Lung microvascular endothelial cell (primary cell): ENCODE data around the gene WNK2. TPM values are rescaled to one million over a fixed set of nuclear protein-coding genes. Genes with fewer than 3 reads are reported as not detected.

ENCODE experiments used
- DNase-seq, 2 donors: peaks; one replicate each; pipeline versions ENCODE4 v3.0.0 to v3.0.0-alpha.2; 2010; ENCODE audit warnings: low read depth in 2 of 2
- total RNA-seq: library from RNA; depleted of rRNA; stranded (reverse); fragments of >200 nt; gene quantifications from 2 replicates; pipeline ENCODE4 v1.2.1, GENCODE V29; 2014

WNK2 gene
- total RNA-seq, 1 donor from 2014 or later: not detected

DNA sequence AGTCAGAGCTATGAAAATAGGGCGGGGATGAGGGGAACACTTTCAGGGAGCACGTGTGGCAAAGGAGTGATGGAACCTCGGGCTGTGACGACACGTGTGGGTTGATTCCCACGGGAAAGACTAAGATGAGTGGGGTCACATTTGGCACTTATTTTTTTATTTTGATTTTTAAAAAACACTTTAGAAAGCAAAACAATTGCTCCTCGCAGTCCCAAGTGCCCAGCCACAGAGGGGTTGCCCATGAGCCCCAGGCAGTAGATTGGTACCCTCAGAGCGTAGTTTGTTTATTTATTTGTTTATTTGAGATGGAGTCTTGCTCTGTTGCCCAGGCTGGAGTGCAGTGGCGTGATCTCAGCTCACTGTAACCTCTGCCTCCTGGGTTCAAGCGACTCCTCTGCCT lies 69.7 kb downstream of the WNK2 start:
- no peak for DNase-seq

DNA sequence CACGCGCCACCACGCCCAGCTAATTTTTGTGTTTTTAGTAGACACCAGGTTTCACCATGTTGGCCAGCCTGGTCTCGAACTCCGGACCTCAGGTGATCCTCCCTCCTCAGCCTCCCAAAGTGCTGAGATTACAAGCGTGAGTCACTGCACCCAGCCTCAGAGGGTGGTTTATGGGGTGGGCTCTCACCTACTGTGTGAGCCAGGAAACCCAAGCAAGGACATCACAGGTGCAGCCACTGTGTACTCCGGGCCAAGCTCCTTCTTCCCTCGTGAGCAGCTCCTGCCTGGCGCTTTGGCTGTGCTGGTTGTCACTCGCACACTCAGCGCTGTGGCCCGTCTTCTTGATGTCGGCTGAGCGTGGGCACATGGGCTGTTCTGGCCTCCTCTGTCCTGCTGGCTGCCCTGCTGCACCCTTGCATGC lies 70.1 kb downstream of the WNK2 start:
- DNase-seq: no peak

DNA sequence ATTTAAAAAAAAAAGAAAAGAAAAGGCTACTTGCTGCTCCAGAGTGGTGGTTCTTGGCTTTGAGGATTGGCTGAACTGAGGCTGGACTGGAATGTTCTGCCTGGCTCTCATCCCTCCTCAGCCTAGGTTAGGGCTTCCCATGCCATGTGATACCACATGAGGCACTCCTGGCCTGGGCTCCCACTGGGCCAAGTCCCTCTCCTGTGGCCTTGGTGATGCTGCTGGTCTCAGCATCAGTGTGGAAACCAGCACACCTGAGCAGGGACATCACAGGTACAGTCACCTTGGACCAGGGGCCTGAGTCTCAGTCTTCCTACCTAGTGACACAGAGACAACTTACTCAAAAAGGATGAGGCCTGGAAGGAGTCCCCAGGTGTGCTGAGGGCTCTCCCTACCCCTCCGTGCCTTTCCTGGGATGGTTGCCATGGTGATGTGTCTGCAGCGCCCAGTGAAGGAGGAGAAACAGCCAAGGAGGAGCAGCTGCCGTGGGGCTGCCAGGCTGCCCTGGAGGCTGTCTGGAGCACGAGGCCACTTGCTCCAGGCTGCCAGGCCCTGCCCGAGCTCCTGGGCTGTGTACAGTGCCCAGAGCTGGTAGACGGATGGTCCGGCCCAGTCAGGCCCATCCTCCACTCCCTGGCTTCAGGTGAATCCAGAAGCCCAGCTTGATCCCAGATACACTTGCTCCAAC lies 71.0 kb downstream of the WNK2 start:
- DNase-seq: no peak

DNA sequence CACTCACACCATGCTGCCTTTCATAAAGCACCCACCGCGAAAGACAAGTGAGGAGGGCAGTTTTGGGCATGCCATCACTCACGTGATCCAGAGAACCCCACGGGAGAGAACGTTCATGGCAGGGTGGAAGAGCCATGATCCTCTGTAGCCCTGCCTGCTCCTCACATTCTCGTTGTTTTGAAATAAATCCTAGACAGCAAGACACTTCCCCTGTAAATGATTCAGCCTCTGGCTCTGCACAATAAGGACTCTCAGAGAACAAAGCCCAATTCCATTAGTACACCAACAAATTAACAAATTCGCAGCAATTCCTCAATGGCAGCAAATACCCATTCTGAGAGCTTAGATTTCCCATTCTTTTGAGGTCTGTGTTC lies 71.5 kb downstream of the WNK2 start:
- no peak for DNase-seq

DNA sequence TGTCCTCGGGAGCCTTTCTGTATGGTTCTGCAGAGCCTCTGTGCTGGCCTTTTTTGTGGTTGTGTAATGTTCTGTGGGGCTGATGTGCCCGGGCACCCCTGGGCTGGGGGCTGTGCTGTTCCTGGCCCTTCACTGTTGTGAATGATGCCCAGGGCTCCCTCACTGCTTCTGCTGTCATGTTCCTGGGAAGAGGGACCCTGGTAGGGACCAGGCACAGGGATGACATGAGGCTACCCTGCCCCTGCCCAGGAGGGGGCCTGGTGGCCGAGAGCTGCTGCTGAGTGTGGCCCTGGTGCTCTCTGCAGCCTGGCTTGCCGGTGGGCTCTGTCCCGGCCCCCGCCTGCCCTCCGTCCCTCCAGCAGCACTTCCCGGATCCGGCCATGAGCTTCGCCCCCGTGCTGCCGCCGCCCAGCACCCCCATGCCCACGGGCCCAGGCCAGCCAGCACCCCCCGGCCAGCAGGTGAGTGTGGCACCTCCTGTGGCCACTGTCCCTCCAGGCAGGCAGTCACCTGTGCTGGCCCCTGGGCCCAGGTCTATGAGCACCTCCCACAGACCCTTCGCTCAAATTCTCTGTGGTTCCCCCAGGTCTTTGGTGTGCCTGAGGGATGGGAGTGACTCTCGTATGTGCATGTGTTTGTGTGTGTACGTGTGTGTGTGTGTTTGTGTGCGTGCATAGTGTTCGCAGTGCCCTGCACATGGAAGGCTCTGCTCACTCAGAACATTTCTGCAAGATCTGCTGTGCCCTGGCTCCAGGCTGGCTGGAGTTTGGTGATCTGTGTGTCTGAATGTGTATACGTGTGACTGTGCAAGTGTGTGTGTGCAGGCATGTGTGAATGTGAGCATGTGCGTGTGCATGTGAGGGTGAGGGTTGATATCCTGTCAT lies 72.3 kb downstream of the WNK2 start:
- DNase-seq: no peak

DNA sequence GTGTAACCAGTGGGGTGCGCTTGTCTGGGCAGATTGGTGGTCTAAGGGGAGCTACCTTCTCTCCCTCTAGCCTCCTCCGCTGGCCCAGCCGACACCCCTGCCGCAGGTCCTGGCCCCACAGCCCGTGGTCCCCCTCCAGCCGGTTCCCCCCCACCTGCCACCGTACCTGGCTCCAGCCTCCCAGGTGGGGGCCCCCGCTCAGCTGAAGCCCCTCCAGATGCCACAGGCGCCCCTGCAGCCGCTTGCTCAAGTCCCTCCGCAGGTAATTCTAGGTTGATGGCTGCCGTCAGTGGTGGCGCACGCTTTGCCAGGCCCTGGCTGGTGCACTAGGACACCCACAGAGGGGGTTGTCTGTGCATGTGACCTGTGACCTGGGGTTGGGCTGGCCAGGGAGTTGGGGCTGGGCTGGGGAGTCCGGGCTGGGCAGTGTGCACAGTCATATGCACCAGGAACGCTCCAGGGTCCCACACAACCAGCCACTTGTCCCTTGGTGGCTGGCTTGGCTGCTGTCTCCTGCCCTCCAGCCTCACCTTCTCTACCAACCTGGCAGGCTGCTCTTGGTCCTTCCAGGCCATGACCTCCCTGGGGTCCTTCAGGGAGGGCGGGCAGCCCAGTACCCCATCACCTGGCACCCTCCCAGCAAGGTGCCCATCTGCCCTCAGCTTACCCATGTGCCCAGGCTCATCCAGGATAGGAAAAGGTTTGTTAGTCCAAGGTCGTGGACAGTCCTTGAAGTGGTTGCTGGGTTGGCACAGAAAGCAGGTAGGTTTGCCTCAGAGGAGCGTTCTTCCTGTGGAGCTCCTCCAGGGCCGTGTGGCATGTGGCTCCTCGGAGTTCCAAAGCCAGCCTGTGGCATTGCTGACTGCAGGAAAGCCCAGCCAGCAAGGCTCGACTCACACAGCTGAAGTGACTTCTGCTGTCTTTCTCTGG lies 73.2 kb downstream of the WNK2 start:
- DNase-seq: no peak

DNA sequence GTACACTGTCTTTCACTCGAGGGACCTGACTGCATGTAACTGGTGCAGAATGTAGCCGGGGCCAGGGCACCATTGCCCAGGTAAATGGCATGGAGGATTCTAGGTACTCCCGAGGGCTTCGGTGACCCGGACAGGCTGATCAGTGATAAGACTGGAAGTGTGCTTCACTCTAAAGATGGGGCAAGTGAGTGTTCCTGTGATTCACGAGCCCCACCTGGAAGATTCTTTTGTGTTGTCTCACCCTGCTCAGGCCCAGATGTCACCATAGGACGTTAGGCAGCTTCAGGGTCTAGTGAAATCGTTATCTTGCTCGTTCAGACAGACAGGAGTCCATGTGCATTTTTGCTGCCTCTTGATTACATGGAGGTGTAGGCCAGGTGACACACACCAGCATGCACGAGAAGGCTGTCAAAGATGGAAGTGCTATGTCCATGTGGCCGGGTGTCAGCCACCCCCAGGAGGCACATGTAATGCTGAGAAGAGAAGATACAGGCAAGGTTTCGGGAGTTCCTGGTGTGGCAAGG lies 73.9 kb downstream of the WNK2 start:
- DNase-seq: no peak

DNA sequence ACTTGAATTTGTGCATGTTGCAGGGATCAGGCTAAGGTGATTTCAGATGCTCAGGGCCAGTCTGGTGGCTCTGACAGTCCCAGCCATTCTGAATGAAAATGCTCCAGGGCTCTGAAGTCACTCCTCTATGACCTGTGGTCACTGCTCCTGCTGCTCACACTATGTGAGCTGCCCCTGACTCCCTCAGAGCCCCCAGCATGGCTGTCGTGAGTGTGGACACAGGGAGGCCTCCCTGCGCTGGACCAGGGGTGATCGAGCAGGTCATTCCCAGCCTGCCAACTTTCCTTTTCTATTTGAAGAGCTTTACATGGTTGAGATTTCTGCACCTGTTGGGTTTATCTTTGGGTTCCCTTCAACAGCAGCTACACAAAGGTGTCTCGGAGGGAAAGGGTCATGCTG lies 74.5 kb downstream of the WNK2 start:
- DNase-seq: no peak

DNA sequence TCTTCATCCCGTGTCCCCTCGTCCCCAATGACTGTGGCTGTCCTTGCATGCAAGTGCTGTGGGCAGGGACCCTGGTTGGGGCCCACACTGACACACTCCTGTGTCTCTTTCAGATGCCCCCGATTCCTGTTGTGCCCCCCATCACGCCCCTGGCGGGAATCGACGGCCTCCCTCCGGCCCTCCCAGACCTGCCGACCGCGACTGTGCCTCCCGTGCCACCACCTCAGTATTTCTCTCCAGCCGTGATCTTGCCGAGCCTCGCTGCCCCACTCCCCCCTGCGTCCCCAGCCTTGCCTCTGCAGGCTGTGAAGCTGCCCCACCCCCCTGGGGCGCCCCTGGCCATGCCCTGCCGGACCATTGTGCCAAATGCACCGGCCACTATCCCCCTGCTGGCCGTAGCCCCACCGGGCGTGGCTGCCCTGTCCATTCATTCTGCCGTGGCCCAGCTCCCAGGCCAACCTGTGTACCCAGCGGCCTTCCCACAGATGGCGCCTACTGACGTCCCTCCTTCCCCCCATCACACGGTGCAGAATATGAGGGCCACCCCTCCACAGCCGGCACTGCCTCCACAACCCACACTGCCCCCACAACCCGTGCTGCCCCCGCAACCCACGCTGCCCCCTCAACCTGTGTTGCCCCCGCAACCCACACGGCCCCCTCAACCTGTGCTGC lies 75.0 kb downstream of the WNK2 start:
- no peak for DNase-seq

DNA sequence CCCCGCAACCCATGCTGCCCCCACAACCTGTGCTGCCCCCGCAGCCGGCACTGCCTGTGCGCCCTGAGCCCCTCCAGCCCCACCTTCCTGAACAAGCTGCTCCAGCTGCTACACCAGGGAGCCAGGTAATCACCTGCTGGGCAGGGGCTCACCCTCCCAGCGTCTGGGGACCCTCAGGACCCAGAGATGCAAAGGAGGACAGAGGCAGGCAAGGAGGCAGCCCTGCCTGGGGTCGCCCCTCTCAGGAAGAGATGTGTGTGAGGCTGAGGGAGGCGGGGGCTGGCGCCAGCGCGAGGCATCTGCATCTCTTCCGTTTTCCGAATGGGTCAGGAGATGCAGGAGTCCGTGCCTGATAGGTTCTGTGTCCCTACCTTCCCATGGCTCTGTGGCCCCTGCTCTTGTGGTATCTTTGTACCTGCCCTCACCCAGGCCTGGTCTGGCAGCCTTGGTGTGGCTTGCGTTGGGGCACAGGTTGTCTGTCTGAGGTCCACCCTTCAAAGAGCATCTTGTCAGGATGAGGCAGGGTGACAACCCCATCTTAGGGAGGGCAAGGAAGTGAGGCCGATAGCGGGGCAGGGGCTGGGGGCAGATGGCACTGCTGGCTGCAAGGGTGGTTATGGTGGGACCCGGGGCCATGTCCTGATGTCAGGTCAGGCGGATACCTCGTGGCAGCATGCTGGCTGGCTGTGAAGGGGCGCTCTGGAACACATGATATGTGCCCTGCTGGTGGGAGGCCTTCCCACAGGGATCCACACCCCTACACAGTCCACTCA lies 75.7 kb downstream of the WNK2 start:
- DNase-seq: no peak

DNA sequence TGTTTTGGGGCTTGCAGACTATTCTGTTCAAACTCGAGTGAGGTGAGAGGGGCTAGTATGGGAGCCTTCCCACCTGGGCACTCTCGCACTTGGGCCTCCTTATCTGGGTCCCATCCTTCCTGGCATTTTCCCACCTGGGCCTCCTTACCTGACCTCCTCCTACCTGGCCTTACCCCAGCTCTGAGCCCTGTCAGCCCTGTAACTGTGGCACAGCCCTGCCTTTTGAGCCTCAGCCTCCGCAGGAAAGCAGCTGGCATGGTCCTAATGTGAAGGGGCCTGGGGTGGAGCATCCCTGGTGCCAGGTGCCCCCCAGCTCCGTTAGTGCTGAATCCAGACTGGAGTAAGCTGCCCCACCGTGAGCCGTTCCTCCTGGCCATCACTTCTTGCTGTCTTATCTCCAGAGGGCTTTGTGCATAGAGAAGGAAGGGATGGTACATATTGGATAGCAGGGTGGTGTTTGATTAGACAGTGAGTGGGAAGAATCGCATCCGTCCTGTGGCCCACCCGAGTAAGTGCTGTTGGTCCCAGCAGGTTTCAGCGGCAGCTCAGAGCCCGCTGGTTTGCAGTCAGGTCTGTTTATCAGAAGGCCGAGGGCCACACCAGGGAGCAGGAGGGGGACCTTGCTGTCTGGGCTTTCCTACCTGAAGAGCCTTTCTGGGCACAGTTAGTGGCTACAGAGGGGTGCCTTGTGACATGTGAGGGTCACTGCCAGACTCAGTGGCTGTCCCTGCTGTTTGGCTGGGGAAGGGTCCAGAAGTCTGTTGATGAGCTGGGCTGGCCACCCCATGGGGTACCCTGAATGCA lies 76.5 kb downstream of the WNK2 start:
- no peak for DNase-seq

DNA sequence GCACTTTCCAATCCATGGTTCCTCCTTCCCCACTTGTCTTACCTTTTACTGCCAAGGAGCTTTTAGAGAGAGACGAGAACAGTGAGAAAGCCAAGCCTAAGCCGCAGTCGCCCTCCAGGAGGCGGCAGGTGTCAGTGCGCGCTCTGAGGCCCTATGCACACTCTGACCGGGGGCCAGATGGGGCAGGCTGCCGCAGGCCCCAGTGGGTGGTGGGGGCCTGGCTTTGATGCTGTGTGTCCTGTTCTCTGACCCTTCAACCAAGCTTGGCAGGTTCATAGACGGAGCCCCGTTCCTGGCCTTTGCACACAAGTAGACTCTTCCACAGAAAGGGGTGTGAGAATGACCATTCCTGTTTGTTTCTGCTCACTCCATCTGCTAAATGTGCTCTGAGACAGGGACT lies 77.3 kb downstream of the WNK2 start:
- DNase-seq: no peak

DNA sequence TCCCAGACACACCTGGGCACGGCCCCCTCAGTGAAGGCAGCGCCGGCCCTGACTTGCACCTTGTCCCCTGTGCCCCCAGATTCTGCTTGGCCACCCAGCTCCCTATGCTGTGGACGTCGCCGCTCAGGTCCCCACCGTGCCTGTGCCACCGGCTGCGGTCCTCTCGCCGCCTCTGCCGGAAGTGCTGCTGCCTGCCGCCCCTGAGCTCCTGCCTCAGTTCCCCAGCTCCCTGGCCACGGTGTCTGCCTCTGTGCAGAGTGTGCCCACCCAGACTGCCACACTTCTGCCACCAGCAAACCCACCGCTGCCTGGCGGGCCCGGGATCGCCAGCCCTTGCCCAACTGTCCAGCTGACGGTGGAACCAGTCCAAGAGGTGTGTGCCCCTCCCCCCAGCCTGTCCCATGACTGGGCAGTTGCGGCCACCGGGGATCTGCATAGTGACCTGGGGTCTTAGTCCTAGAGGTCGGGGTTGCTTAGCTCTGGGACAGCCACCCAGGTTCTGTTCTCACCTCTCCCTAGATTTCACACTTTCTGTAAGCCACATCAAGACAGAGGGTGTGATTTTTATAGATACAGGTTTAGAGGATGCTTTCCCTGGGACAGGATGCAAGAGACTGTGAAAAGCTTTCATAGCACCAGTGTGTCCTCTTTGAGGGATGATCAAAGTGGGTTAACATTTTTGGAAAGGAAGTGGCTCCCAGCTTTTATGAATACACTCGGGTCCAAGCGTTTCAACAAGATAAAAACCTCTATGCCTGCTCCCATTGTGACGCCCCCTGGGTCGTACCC lies 78.0 kb downstream of the WNK2 start:
- no peak for DNase-seq

DNA sequence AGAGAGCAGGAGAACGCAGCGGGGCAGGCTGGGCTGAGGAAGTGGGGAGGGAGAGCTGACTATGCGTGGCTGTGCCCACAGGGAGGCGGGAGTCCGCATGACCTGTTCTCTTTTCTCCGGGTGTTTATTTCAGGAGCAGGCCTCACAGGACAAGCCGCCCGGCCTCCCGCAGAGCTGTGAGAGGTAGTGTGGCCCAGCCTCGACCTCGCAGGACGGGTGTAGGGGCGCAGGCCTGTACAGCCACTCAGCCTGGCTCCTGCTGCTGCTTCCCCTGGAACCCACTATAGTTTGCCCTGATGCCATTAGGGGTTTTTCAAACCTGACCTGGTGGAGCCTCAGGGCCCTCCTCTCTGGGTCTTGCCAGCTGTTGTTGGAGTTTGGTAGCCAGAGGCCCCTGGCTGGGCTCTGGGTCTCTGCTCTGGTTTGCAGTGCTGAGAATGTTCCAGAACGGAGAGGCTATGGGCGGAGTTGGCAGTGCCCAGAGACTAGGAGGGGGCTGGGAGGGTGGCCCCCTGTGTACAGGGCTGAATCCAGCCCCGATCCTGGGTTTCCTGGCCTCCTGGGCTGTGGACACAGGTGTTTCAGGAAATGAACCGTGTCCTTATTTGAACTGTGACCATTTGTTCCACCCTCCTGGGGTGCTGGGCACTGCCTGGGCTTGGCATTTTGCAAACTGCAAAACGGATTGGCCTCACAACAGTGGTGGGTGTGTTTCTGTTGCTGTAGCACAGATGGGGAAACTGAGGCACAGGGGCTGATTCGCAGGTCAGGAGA lies 78.8 kb downstream of the WNK2 start:
- DNase-seq: no peak

DNA sequence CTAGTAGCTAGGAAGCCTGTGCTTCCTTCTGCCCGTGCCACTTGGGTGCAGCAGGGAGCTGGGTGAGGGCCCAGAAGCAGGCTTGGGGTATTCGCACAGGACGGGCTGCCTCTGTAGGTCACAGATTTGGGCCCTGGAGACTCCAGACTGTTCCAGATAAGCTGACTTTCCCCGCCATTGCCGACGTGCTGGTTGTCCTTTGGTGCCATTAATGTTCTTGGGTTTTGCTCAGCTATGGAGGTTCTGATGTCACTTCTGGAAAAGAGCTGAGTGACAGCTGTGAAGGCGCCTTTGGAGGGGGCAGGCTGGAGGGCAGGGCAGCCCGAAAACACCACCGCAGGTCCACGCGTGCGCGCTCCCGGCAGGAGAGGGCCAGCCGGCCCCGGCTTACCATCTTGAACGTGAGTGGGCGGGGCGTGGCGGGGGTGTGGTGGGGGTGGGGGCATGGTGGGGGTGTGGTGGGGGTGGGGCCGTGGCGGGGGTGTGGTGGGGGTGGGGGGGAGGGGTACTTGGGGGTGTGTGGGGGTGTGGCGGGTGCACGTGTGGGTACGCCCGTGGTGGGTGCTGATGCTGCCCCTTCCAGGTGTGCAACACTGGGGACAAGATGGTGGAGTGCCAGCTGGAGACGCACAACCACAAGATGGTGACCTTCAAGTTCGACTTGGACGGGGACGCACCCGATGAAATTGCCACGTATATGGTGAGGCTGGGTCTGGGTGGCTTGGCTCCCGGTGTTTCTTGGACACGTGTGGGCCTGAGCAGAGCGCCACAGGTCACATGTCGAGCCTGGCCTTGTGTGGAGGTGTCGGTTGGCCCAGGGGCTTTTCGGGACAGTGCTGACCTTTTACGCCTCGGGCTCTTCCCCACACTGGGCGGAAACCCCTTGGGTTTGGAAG lies 79.6 kb downstream of the WNK2 start:
- no peak for DNase-seq

DNA sequence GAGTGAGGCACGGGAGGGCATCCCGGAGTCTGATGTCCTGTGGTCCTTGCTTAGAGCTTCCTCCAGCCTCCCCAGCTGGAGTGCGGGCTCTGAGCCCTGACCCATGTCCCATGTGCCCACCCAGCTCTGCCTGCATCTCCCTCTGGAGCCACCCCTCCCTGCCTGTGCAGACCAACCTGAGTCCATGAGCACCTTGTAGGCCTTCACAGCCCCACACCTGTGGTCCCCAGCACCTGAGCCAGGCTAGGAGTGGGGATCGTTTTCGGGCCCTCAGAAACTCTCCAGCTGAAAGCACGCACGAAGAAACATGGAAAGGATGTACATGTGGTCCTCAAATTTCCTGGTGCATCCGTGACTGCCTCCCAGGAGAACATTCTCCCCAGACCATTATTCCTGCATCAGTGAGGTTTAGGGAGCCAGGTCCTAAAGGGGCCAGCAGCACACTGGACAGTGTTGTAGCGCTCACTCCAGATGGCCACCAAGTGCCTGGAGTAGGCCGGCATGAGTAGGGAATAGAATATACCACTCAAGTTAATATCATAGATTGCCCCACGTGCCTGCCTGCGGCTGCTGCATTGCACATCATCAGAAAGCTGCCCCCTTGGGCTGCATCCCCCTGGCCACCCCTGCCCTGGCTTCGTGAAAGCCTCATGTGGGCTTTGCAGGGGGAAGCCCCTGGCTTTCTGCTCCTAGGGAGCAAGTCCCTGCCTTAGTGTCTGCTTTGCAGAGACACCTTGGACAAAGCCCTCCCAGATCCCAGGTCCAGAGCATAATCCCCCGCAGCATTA lies 80.6 kb downstream of the WNK2 start:
- no peak for DNase-seq
